HCT116 (cell line): Measurements from ENCODE around the gene LTBR.

ENCODE experiments used
- CBX3 ChIP-seq: IDR thresholded peaks from 2 replicates; pipeline ENCODE4 v1.6.1; 2012; ENCODE audit warnings: low read depth
- CEBPB ChIP-seq: IDR thresholded peaks from 2 replicates; pipeline ENCODE4 v1.6.1; 2012; ENCODE audit warnings: low read depth
- EZH2 ChIP-seq: fragments of 200-600 bp; sonication (generic); IDR thresholded peaks from 2 replicates; pipeline ENCODE4 v1.6.1; 2017; ENCODE audit warnings: antibody characterized with exemption, mixed run types
- POLR2A ChIP-seq: IDR thresholded peaks from 2 replicates; pipeline ENCODE4 v1.7.0; 2011; ENCODE audit warnings: borderline replicate concordance; ENCODE audit not compliant: insufficient read depth, insufficient read length; ENCODE audit errors: extremely low read depth
- POLR2AphosphoS5 ChIP-seq: IDR thresholded peaks from 2 replicates; pipeline ENCODE4 v1.6.1; 2011; ENCODE audit warnings: mild to moderate bottlenecking, low read depth, low read length, moderate library complexity
- TF ChIP-seq, protein P1 (sequence below): IDR thresholded peaks from 2 replicates; pipeline ENCODE4 v1.6.1; 2011; ENCODE audit warnings: mild to moderate bottlenecking, low read length, moderate library complexity; ENCODE audit not compliant: insufficient replicate concordance; ENCODE audit errors: extremely low read depth
- TF ChIP-seq, protein P2 (sequence below), 3 experiments: fragments of 200-600 bp in 1 of 3; sonication (generic) in 1 of 3; IDR thresholded peaks in 2 of 3; conservative IDR thresholded peaks in 1 of 3; 2 replicates each; pipeline ENCODE4 v1.5.1; 2012 to 2017; ENCODE audit warnings: low read depth in 2 of 3, low read length in 2 of 3, antibody characterized with exemption in 1 of 3, borderline replicate concordance in 1 of 3, control low read depth in 1 of 3, mild to moderate bottlenecking in 1 of 3, mixed read lengths in 1 of 3, mixed run types in 1 of 3, moderate library complexity in 1 of 3; ENCODE audit not compliant: insufficient read depth in 1 of 3

DNA sequence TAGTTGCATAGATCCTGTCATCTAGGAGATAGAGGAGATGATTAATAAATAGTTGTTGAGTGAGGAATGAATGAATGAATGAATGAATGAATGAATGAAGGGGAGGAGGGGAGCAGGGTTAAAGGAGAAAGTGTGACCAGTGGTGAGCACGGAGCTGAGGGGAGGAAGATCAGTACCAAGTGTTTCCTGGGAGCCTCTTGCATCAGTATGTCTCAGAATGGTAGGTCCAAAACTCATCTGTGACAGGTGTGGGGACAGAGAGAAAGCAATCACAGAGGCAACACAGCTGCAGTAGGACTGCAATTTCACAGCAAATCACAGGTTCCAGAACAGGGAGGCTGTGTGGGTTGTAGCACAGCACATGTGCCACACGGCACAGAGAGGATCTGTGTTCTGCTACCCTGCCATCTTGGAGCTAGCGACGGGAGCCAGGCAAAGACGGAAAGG lies 27.6 kb upstream of the LTBR start:
- TF ChIP-seq, protein P1, sequence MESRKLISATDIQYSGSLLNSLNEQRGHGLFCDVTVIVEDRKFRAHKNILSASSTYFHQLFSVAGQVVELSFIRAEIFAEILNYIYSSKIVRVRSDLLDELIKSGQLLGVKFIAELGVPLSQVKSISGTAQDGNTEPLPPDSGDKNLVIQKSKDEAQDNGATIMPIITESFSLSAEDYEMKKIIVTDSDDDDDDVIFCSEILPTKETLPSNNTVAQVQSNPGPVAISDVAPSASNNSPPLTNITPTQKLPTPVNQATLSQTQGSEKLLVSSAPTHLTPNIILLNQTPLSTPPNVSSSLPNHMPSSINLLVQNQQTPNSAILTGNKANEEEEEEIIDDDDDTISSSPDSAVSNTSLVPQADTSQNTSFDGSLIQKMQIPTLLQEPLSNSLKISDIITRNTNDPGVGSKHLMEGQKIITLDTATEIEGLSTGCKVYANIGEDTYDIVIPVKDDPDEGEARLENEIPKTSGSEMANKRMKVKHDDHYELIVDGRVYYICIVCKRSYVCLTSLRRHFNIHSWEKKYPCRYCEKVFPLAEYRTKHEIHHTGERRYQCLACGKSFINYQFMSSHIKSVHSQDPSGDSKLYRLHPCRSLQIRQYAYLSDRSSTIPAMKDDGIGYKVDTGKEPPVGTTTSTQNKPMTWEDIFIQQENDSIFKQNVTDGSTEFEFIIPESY, result no peak
- TF ChIP-seq POLR2AphosphoS5 (no peak), POLR2A (no peak), CEBPB (no peak), EZH2 (no peak), CBX3 (no peak)
- TF ChIP-seq, protein P2, sequence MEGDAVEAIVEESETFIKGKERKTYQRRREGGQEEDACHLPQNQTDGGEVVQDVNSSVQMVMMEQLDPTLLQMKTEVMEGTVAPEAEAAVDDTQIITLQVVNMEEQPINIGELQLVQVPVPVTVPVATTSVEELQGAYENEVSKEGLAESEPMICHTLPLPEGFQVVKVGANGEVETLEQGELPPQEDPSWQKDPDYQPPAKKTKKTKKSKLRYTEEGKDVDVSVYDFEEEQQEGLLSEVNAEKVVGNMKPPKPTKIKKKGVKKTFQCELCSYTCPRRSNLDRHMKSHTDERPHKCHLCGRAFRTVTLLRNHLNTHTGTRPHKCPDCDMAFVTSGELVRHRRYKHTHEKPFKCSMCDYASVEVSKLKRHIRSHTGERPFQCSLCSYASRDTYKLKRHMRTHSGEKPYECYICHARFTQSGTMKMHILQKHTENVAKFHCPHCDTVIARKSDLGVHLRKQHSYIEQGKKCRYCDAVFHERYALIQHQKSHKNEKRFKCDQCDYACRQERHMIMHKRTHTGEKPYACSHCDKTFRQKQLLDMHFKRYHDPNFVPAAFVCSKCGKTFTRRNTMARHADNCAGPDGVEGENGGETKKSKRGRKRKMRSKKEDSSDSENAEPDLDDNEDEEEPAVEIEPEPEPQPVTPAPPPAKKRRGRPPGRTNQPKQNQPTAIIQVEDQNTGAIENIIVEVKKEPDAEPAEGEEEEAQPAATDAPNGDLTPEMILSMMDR (IDR thresholded peaks at IDR 0.05 in 2 of 3, conservative IDR thresholded peaks at IDR 0.05 in 1 of 3; ENCODE audit: borderline replicate concordance in 1 of 3, insufficient read depth in 1 of 3, low read depth in 2 of 3, low read length in 2 of 3), result no peak
